GM04504 (cell line): Measurements from ENCODE around the gene VAMP8.
"Not testable (repeated sequence)": the region's sequence is repeated elsewhere in the genome, so short reads cannot be mapped to it uniquely, and the experiment has no call there.

ENCODE experiments used
- DNase-seq: peaks from one replicate; pipeline ENCODE4 v3.0.0-alpha.2; 2012; ENCODE audit warnings: low read depth

The VAMP8 gene

GRCh38 chr2:85547089-85547858 lies 30.1 kb upstream of the VAMP8 start:
- no peak for DNase-seq

- DNase-seq = no peak
Measured at GRCh38 chr2:85547859-85548607, 29.4 kb upstream of the VAMP8 start.

- no peak for DNase-seq
Measured at GRCh38 chr2:85548608-85548900, 28.8 kb upstream of the VAMP8 start.

- no peak for DNase-seq
Measured at GRCh38 chr2:85549095-85549494, 28.3 kb upstream of the VAMP8 start.

- DNase-seq = peak; percentile 77
Measured at GRCh38 chr2:85549826-85550225, 27.6 kb upstream of the VAMP8 start.

- DNase-seq = no peak
Measured at GRCh38 chr2:85550486-85550885, 26.9 kb upstream of the VAMP8 start.

- DNase-seq = peak; percentile 51
Measured at GRCh38 chr2:85551698-85552678, 25.4 kb upstream of the VAMP8 start.

- DNase-seq = no peak
Measured at GRCh38 chr2:85553184-85553583, 24.2 kb upstream of the VAMP8 start.

- no peak for DNase-seq
Measured at GRCh38 chr2:85554980-85555612, 22.3 kb upstream of the VAMP8 start.

GRCh38 chr2:85557130-85557529 lies 20.3 kb upstream of the VAMP8 start:
- DNase-seq = no peak

GRCh38 chr2:85558160-85558559 lies 19.2 kb upstream of the VAMP8 start:
- DNase-seq = no peak

GRCh38 chr2:85560403-85560726 lies 17.0 kb upstream of the VAMP8 start:
- DNase-seq = not testable (repeated sequence)

- no peak for DNase-seq
Measured at GRCh38 chr2:85560812-85561279, 16.5 kb upstream of the VAMP8 start.

GRCh38 chr2:85561280-85562212 lies 15.8 kb upstream of the VAMP8 start, which contains the start of gene GGCX:
GGCX (minus strand) TSS chr2:85561493; CDS start chr2:85561428, 65 bp downstream.
- DNase-seq = peak; percentile 81

GRCh38 chr2:85564144-85564563 lies 13.2 kb upstream of the VAMP8 start:
- no peak for DNase-seq

- no peak for DNase-seq
Measured at GRCh38 chr2:85566265-85566664, 11.1 kb upstream of the VAMP8 start.

- no peak for DNase-seq
Measured at GRCh38 chr2:85575739-85576138, 1.6 kb upstream of the VAMP8 start.

GRCh38 chr2:85577063-85577385 lies 362 bp upstream of the VAMP8 start:
- no peak for DNase-seq

GRCh38 chr2:85578243-85579180 lies 1.1 kb downstream of the VAMP8 start:
- no peak for DNase-seq
